Measurements from ENCODE around the gene IL18.

The IL18 gene

GRCh38 chr11:112185883-112186282, 22.0 kb upstream of the IL18 start:
- Histone ChIP-seq H4K91ac (ENCODE audit: low read depth, low read length) (no peak overlapping the region), H3K4me2 (ENCODE audit: low read length) (no peak overlapping the region), H3K18ac (ENCODE audit: low read length) (no peak overlapping the region), H4K8ac (ENCODE audit: low read depth, low read length) (no peak overlapping the region), H2AK5ac (ENCODE audit: low read length) (no peak overlapping the region), H2BK12ac (ENCODE audit: low read length) (no peak overlapping the region), H3K4me1 (ENCODE audit: control insufficient read depth in 1 of 2, insufficient read depth in 2 of 2, low read length in 2 of 2) (no peaks in the 10 kb centered on the region), H3K27me3 (ENCODE audit: insufficient read depth, low read length) (no peaks in the 10 kb centered on the region), H3K36me3 (ENCODE audit: control insufficient read depth in 1 of 2, insufficient read depth in 2 of 2, low read length in 2 of 2) (no peaks in the 10 kb centered on the region), H3K4ac (ENCODE audit: low read depth, low read length) (no peak overlapping the region), H3K27ac (ENCODE audit: low read depth, low read length) (no peak overlapping the region), H3K9me3 (ENCODE audit: insufficient read depth, low read depth, low read length) (no peaks in the 10 kb centered on the region), H2BK5ac (ENCODE audit: low read depth, low read length, poor library complexity) (no peak overlapping the region), H3K23ac (ENCODE audit: low read length) (no peak overlapping the region), H3K4me3 (ENCODE audit: low read depth, low read length) (no peak overlapping the region), H3K14ac (ENCODE audit: low read length) (no peak overlapping the region), H3K9ac (ENCODE audit: low read length) (no peak overlapping the region), H4K12ac (ENCODE audit: low read depth, low read length) (no peak overlapping the region), H2AFZ (ENCODE audit: insufficient read depth, low read length, poor library complexity) (no peak overlapping the region), H3K79me2 (ENCODE audit: control insufficient read depth, insufficient read depth, low read length, poor library complexity) (no peaks in the 10 kb centered on the region), H2BK120ac (ENCODE audit: insufficient read depth, low read length, poor library complexity) (no peak overlapping the region), H3K79me1 (ENCODE audit: low read length) (no peaks in the 10 kb centered on the region)
- no peak for DNase-seq

DNA sequence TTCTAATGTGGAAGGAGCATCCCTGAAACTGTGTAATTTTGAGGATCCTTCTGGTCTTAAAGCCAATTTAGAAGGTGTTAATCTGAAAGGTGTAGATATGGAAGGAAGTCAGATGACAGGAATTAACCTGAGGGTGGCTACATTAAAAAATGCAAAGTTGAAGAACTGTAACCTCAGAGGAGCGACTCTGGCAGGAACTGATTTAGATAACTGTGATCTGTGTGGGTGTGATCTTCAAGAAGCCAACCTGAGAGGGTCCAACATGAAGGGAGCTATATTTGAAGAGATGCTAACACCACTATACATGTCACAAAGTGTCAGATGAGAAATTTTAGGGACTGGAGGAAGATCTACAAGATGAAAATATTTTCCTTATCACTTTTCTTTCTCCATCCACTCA, 19.0 kb upstream of the IL18 start:
- H3K18ac ChIP-seq (ENCODE audit: low read length) = no peak overlapping the region
- H3K27ac ChIP-seq (ENCODE audit: low read depth, low read length) = no peak overlapping the region
- no peak overlapping the region for H4K8ac ChIP-seq (ENCODE audit: low read depth, low read length)
- no peak overlapping the region for H3K4ac ChIP-seq (ENCODE audit: low read depth, low read length)
- no peak overlapping the region for H2BK5ac ChIP-seq (ENCODE audit: low read depth, low read length, poor library complexity)
- no peaks in the 10 kb centered on the region for H3K36me3 ChIP-seq (ENCODE audit: control insufficient read depth in 1 of 2, insufficient read depth in 2 of 2, low read length in 2 of 2)
- no CpG with 5 or more reads among the region's 1 CpG for WGBS (ENCODE audit: extremely low coverage, insufficient coverage, insufficient read length)
- no peak overlapping the region for H3K4me2 ChIP-seq (ENCODE audit: low read length)
- H3K23ac ChIP-seq (ENCODE audit: low read length) = no peak overlapping the region
- H3K9me3 ChIP-seq (ENCODE audit: insufficient read depth, low read depth, low read length) = no peaks in the 10 kb centered on the region
- H2AK5ac ChIP-seq (ENCODE audit: low read length) = no peak overlapping the region
- H4K91ac ChIP-seq (ENCODE audit: low read depth, low read length) = no peak overlapping the region
- no peak for DNase-seq
- no peaks in the 10 kb centered on the region for H3K27me3 ChIP-seq (ENCODE audit: insufficient read depth, low read length)
- H4K12ac ChIP-seq (ENCODE audit: low read depth, low read length) = no peak overlapping the region
- no peak overlapping the region for H3K4me3 ChIP-seq (ENCODE audit: low read depth, low read length)
- H2BK120ac ChIP-seq (ENCODE audit: insufficient read depth, low read length, poor library complexity) = no peak overlapping the region
- H3K14ac ChIP-seq (ENCODE audit: low read length) = no peak overlapping the region
- no peaks in the 10 kb centered on the region for H3K4me1 ChIP-seq (ENCODE audit: control insufficient read depth in 1 of 2, insufficient read depth in 2 of 2, low read length in 2 of 2)
- no peaks in the 10 kb centered on the region for H3K79me1 ChIP-seq (ENCODE audit: low read length)
- H2AFZ ChIP-seq (ENCODE audit: insufficient read depth, low read length, poor library complexity) = no peak overlapping the region
- no peak overlapping the region for H3K9ac ChIP-seq (ENCODE audit: low read length)
- no peak overlapping the region for H2BK12ac ChIP-seq (ENCODE audit: low read length)
- H3K79me2 ChIP-seq (ENCODE audit: control insufficient read depth, insufficient read depth, low read length, poor library complexity) = no peaks in the 10 kb centered on the region

GRCh38 chr11:112179601-112180000, 15.7 kb upstream of the IL18 start:
- Histone ChIP-seq H3K9me3 (ENCODE audit: insufficient read depth, low read depth, low read length) (no peaks in the 10 kb centered on the region), H4K12ac (ENCODE audit: low read depth, low read length) (no peak overlapping the region), H3K36me3 (ENCODE audit: control insufficient read depth in 1 of 2, insufficient read depth in 2 of 2, low read length in 2 of 2) (no peaks in the 10 kb centered on the region), H3K4me1 (ENCODE audit: control insufficient read depth in 1 of 2, insufficient read depth in 2 of 2, low read length in 2 of 2) (peaks cover 0 to 4% of the 10 kb centered on the region in 2 experiments), H3K14ac (ENCODE audit: low read length) (no peak overlapping the region), H2AK5ac (ENCODE audit: low read length) (no peak overlapping the region), H3K4me2 (ENCODE audit: low read length) (no peak overlapping the region), H3K27ac (ENCODE audit: low read depth, low read length) (no peak overlapping the region), H4K91ac (ENCODE audit: low read depth, low read length) (no peak overlapping the region), H3K79me1 (ENCODE audit: low read length) (no peaks in the 10 kb centered on the region), H3K4ac (ENCODE audit: low read depth, low read length) (no peak overlapping the region), H3K9ac (ENCODE audit: low read length) (no peak overlapping the region), H3K23ac (ENCODE audit: low read length) (no peak overlapping the region), H3K4me3 (ENCODE audit: low read depth, low read length) (no peak overlapping the region), H2BK120ac (ENCODE audit: insufficient read depth, low read length, poor library complexity) (no peak overlapping the region), H3K79me2 (ENCODE audit: control insufficient read depth, insufficient read depth, low read length, poor library complexity) (no peaks in the 10 kb centered on the region), H3K27me3 (ENCODE audit: insufficient read depth, low read length) (no peaks in the 10 kb centered on the region), H4K8ac (ENCODE audit: low read depth, low read length) (no peak overlapping the region), H2BK12ac (ENCODE audit: low read length) (no peak overlapping the region), H2BK5ac (ENCODE audit: low read depth, low read length, poor library complexity) (no peak overlapping the region), H2AFZ (ENCODE audit: insufficient read depth, low read length, poor library complexity) (no peak overlapping the region), H3K18ac (ENCODE audit: low read length) (no peak overlapping the region)
- no peak for DNase-seq

DNA sequence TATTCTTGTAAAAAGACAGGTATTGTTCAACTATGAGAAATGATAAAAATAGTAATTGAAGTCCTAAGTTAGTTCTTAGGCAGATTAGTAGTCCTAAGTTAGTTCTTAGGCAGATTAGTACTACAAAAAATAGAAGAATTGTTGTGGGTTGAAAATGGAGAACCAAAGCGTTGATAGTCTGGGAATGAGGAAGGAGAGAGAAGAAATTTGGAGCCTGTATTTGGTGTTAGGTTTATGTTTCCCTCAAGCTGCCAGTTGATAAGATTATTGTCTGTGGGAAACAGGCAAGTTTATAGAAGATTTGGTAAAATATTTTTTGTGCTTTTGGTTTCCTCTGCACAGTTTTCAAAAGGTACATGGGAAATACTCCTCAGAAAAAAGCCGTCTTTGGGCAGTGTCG, 15.0 kb upstream of the IL18 start:
- Histone ChIP-seq H2BK120ac (ENCODE audit: insufficient read depth, low read length, poor library complexity) (no peak overlapping the region), H3K4ac (ENCODE audit: low read depth, low read length) (no peak overlapping the region), H2AFZ (ENCODE audit: insufficient read depth, low read length, poor library complexity) (no peak overlapping the region), H3K14ac (ENCODE audit: low read length) (no peak overlapping the region), H4K8ac (ENCODE audit: low read depth, low read length) (no peak overlapping the region), H3K23ac (ENCODE audit: low read length) (no peak overlapping the region), H3K4me3 (ENCODE audit: low read depth, low read length) (no peak overlapping the region), H3K79me2 (ENCODE audit: control insufficient read depth, insufficient read depth, low read length, poor library complexity) (no peaks in the 10 kb centered on the region), H2AK5ac (ENCODE audit: low read length) (no peak overlapping the region), H2BK5ac (ENCODE audit: low read depth, low read length, poor library complexity) (no peak overlapping the region), H3K27ac (ENCODE audit: low read depth, low read length) (no peak overlapping the region), H2BK12ac (ENCODE audit: low read length) (no peak overlapping the region), H3K36me3 (ENCODE audit: control insufficient read depth in 1 of 2, insufficient read depth in 2 of 2, low read length in 2 of 2) (no peaks in the 10 kb centered on the region), H3K4me2 (ENCODE audit: low read length) (no peak overlapping the region), H4K12ac (ENCODE audit: low read depth, low read length) (no peak overlapping the region), H3K9ac (ENCODE audit: low read length) (no peak overlapping the region), H3K4me1 (ENCODE audit: control insufficient read depth in 1 of 2, insufficient read depth in 2 of 2, low read length in 2 of 2) (peaks cover 0 to 4% of the 10 kb centered on the region in 2 experiments), H3K79me1 (ENCODE audit: low read length) (no peaks in the 10 kb centered on the region), H3K18ac (ENCODE audit: low read length) (no peak overlapping the region), H3K9me3 (ENCODE audit: insufficient read depth, low read depth, low read length) (no peaks in the 10 kb centered on the region), H3K27me3 (ENCODE audit: insufficient read depth, low read length) (no peaks in the 10 kb centered on the region), H4K91ac (ENCODE audit: low read depth, low read length) (no peak overlapping the region)
- WGBS (ENCODE audit: extremely low coverage, insufficient coverage, insufficient read length) = no CpG with 5 or more reads among the region's 3 CpGs
- no peak for DNase-seq

GRCh38 chr11:112178428-112178827, 14.5 kb upstream of the IL18 start:
- Histone ChIP-seq H3K79me2 (ENCODE audit: control insufficient read depth, insufficient read depth, low read length, poor library complexity) (no peaks in the 10 kb centered on the region), H3K9ac (ENCODE audit: low read length) (no peak overlapping the region), H3K27ac (ENCODE audit: low read depth, low read length) (no peak overlapping the region), H3K4me2 (ENCODE audit: low read length) (no peak overlapping the region), H3K79me1 (ENCODE audit: low read length) (no peaks in the 10 kb centered on the region), H3K4ac (ENCODE audit: low read depth, low read length) (no peak overlapping the region), H3K4me1 (ENCODE audit: control insufficient read depth in 1 of 2, insufficient read depth in 2 of 2, low read length in 2 of 2) (peaks cover 0 to 4% of the 10 kb centered on the region in 2 experiments), H3K36me3 (ENCODE audit: control insufficient read depth in 1 of 2, insufficient read depth in 2 of 2, low read length in 2 of 2) (no peaks in the 10 kb centered on the region), H3K4me3 (ENCODE audit: low read depth, low read length) (no peak overlapping the region), H4K8ac (ENCODE audit: low read depth, low read length) (no peak overlapping the region), H2AFZ (ENCODE audit: insufficient read depth, low read length, poor library complexity) (no peak overlapping the region), H3K18ac (ENCODE audit: low read length) (no peak overlapping the region), H3K9me3 (ENCODE audit: insufficient read depth, low read depth, low read length) (no peaks in the 10 kb centered on the region), H2BK12ac (ENCODE audit: low read length) (no peak overlapping the region), H3K23ac (ENCODE audit: low read length) (no peak overlapping the region), H2AK5ac (ENCODE audit: low read length) (no peak overlapping the region), H2BK5ac (ENCODE audit: low read depth, low read length, poor library complexity) (no peak overlapping the region), H4K91ac (ENCODE audit: low read depth, low read length) (no peak overlapping the region), H4K12ac (ENCODE audit: low read depth, low read length) (no peak overlapping the region), H2BK120ac (ENCODE audit: insufficient read depth, low read length, poor library complexity) (no peak overlapping the region), H3K14ac (ENCODE audit: low read length) (no peak overlapping the region), H3K27me3 (ENCODE audit: insufficient read depth, low read length) (no peaks in the 10 kb centered on the region)
- no peak for DNase-seq
- WGBS (ENCODE audit: extremely low coverage, insufficient coverage, insufficient read length) = no CpG with 5 or more reads among the region's 1 CpG
